HS-27A (cell line): ENCODE measurements around the gene THUMPD3.

Experiments
- DNase-seq: peaks from one replicate; pipeline ENCODE4 v3.0.0-alpha.2; 2012; ENCODE audit warnings: low read depth, missing footprints

The THUMPD3 gene

GRCh38 chr3:9420850-9421549, 58.1 kb downstream of the THUMPD3 start:
- DNase-seq: no peak

- peak; percentile 82 for DNase-seq
Measured at GRCh38 chr3:9422712-9423424, 60.0 kb downstream of the THUMPD3 start.

GRCh38 chr3:9428411-9428810, 65.6 kb downstream of the THUMPD3 start:
- DNase-seq: no peak

- no peak for DNase-seq
Measured at GRCh38 chr3:9430733-9431132, 67.9 kb downstream of the THUMPD3 start.

- DNase-seq: no peak
Measured at GRCh38 chr3:9433627-9434521, 71.0 kb downstream of the THUMPD3 start.

- no peak for DNase-seq
Measured at GRCh38 chr3:9435316-9435715, 72.5 kb downstream of the THUMPD3 start.
